Measurements from ENCODE around the gene STX10. TPM values are rescaled to one million over a fixed set of nuclear protein-coding genes. Genes with fewer than 3 reads are reported as not detected.
"Not testable (repeated sequence)": the region's sequence is repeated elsewhere in the genome, so short reads cannot be mapped to it uniquely, and the experiment has no call there.

The STX10 gene
- total RNA-seq, 1 experiment from 2014 or later = 177 TPM

GRCh38 chr19:13150931-13151604 lies 893 bp upstream of the STX10 start:
- in situ Hi-C loops (cut with HindIII; ENCODE audit: low pct_unique_long_range_greater_than_20kb, low sequenced_read_pairs) = no loop called here

GRCh38 chr19:13149628-13150186 lies 468 bp downstream of the STX10 start:
- in situ Hi-C loops (cut with HindIII; ENCODE audit: low pct_unique_long_range_greater_than_20kb, low sequenced_read_pairs) = no loop called here
- DNase-seq (ENCODE audit: low read depth) = no peak

More at GRCh38 chr19:13150931-13151604, 893 bp upstream of the STX10 start:
- DNase-seq (ENCODE audit: low read depth) = no peak

DNA sequence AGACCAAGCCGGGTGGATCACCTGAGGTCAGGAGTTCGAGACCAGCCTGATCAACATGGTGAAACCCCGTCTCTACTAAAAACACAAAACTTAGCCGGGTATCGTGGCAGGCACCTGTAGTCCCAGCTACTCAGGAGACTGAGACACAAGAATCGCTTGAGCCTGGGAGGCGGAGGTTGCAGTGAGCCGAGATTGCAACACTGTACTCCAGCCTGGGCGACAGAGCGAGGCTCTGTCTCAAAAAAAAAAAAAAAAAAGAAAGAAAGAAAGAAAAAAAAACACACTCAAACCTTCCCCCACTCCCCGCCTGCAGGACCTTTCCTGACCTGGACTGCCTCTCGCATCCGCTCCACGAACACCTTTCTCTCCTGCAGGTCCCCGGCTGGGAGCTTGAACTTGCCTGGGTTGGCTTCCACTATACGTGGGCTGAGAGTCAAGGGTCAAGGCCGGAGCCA lies 975 bp downstream of the STX10 start:
- DNase-seq (ENCODE audit: low read depth); in situ Hi-C loops (cut with HindIII; ENCODE audit: low pct_unique_long_range_greater_than_20kb, low sequenced_read_pairs): not testable (repeated sequence)

DNA sequence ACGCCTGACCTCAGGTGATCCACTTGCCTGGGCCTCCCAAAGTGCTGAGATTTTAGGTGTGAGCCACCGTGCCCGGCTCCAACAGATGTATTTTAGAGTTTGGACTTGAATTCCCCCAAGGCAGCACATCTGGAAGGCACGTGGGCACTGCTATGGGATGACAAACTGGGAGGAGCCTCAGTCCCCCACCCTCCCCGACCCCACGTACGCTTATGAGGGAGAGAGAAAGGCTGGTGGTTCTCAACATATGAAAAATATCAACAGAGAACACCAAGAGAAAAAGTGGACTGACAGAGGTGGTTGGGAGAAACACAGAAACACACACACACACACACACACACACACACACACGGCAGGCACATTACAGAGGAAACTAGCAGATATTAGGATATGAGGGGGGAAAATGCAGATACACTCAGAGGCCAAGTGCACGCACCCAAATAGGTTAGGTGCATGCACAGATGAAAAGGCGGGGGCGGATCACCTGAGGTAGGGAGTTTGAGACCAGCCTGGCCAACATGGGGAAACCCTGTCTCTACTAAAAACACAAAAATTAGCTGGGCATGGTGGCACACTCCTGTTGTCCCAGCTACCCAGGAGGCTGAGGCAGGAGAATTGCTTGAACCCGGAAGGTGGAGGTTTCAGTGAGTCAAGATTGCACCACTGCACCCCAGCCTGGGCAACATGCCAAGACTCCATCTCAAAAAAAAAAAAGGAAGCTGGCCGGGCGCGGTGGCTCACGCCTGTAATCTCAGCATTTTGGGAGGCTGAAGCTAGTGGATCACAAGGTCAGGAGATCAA lies 3.2 kb downstream of the STX10 start:
- in situ Hi-C loops (cut with HindIII; ENCODE audit: low pct_unique_long_range_greater_than_20kb, low sequenced_read_pairs) = no loop called here
- DNase-seq (ENCODE audit: low read depth) = no peak

DNA sequence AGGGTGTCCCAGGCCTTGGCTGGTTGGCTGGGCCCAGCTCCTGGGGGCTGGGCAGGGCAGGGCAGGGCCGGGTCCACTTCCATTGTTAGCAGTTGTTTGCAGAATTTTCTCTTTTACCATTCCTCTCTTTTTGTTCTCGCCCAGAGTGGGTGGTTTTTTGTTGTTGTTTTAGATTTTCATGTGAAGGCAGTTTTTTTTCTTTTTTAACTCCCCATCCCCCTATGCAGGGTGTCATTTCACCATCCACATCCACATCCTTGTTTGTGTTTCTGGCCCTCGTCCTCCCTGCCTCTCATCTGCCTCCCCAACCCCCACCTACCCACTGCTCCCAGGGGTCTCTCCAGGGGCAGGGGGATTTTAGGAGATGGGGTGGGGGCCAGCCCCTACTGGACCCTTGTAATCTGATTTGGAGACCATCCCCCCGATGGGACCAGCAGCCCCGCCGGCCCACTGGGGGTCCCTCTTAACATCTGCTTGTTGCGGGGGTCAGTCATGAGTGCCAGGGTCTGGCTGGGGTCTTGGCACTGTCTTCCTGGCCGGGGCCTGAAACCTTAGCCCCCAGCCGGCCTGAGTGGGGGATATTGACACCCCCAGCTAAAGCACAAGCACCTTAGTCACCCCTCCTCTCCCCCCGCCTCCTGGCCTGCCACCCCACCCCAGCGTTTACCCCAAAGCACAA lies 10.4 kb downstream of the STX10 start:
- in situ Hi-C loops (cut with HindIII; ENCODE audit: low pct_unique_long_range_greater_than_20kb, low sequenced_read_pairs) = no loop called here
- no peak for DNase-seq (ENCODE audit: low read depth)

GRCh38 chr19:13138916-13139198 lies 11.3 kb downstream of the STX10 start:
- in situ Hi-C loops (cut with HindIII; ENCODE audit: low pct_unique_long_range_greater_than_20kb, low sequenced_read_pairs) = no loop called here
- no peak for DNase-seq (ENCODE audit: low read depth)

DNA sequence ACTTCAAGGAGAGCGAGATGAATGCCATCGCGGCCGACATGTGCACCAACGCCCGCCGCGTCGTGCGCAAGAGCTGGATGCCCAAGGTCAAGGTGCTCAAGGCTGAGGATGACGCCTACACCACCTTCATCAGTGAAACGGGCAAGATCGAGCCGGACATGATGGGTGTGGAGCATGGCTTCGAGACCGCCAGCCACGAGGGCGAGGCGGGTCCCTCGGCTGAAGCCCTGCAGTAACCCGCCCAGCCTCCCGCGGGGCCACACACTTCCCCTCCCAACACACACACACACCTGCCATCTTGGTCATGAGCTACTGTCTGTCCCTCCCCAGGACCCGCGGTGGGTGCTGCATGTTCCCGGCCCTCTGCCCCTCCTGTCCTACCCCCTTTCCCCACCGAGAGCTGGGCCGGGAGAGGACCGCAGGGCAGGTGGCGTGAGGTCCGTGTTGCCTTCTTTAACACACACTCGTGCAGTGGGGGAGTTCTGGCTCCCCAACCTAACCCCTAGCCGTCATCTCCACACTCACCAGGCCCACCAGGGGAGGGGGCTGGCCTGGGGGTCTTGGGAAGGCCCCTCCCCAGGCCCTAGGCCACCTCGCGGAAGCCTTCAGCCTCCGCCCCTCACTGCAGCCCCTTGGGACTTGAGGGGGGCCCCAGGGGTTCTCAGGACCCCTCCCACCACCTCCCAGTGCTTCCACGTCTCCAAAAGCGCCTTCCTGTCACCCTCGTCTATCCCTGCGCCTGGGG lies 11.8 kb downstream of the STX10 start:
- DNase-seq (ENCODE audit: low read depth) = no peak
- in situ Hi-C loops (cut with HindIII; ENCODE audit: low pct_unique_long_range_greater_than_20kb, low sequenced_read_pairs) = no loop called here

DNA sequence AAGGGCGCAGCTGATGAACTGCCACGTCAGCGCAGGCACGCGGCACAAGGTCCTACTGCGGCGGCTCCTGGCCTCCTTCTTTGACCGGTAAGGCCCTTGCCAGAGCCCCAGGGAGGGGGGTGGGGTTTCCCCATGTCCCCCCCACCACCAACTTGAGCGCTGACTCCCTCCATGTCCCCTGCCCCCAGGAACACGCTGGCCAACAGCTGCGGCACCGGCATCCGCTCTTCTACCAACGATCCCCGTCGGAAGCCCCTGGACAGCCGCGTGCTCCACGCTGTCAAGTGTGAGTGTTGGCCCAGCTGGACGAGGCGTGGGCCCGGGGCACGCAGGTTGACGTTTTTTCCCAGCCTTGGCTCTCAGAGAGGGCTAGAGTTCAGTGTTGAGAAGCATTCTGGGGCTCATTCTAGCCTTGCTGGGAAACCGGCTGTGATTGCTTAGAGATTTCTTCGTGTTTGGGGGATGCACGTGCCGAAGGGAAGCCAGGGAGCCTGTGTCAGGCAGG lies 12.8 kb downstream of the STX10 start:
- DNase-seq (ENCODE audit: low read depth) = no peak
- in situ Hi-C loops (cut with HindIII; ENCODE audit: low pct_unique_long_range_greater_than_20kb, low sequenced_read_pairs) = no loop called here

GRCh38 chr19:13135068-13136062 lies 14.8 kb downstream of the STX10 start:
- in situ Hi-C loops (cut with HindIII; ENCODE audit: low pct_unique_long_range_greater_than_20kb, low sequenced_read_pairs) = no loop called here
- DNase-seq (ENCODE audit: low read depth) = no peak

DNA sequence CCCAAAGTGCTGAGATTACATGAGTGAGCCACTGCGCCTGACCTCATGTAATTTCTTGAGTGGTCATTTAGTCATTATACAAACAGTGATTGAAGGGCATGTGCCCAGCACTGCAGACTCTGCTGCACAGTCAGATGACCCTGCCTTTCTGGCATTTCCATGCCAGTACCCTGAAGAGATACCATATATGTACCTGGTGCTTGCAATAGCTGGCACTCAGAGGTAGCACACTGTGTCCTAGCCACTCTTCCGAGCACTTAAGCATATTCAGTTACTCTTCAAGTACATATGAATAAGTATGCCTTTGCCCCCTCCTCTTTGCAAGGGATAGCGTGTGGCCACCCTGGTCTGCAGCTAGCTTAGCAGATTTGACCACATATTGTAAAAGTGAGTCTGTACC lies 15.5 kb downstream of the STX10 start:
- peak; percentile 35 for DNase-seq (ENCODE audit: low read depth)
- in situ Hi-C loops (cut with HindIII; ENCODE audit: low pct_unique_long_range_greater_than_20kb, low sequenced_read_pairs) = no loop called here

GRCh38 chr19:13133241-13133870 lies 16.8 kb downstream of the STX10 start:
- in situ Hi-C loops (cut with HindIII; ENCODE audit: low pct_unique_long_range_greater_than_20kb, low sequenced_read_pairs) = no loop called here

GRCh38 chr19:13132471-13133180 lies 17.5 kb downstream of the STX10 start:
- no peak for DNase-seq (ENCODE audit: low read depth)
- in situ Hi-C loops (cut with HindIII; ENCODE audit: low pct_unique_long_range_greater_than_20kb, low sequenced_read_pairs) = no loop called here

More at GRCh38 chr19:13133241-13133870, 16.8 kb downstream of the STX10 start:
- DNase-seq (ENCODE audit: low read depth) = no peak

DNA sequence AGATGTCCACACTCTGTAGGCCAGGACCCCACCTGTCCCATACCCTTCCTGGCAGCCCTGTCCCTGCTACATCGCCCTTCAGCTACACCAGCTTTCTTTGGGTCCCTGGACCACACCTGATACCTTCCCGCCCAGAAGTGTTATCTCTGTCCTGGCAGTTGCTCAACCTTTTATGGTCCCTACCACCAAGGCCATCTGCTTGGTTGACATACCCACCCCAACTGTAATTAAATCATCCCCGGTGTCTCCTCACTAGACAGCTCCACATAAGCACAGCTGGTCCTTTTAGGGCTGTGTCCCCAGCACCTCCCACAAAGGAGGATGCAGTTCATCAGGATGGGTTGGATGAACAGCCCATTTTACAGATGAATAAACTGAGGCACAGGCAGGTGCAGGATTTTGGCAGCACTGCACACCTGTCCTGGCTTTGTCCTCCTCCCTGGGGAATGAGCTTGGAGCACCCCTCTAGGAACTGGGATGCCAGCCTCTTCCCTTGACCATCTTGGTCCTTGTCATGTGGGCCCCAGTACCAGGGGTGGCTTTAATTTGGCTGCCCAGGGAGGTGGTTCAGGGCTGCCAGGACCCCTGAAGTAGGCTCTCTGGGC lies 19.2 kb downstream of the STX10 start:
- in situ Hi-C loops (cut with HindIII; ENCODE audit: low pct_unique_long_range_greater_than_20kb, low sequenced_read_pairs) = no loop called here
- no peak for DNase-seq (ENCODE audit: low read depth)

- in situ Hi-C loops (cut with HindIII; ENCODE audit: low pct_unique_long_range_greater_than_20kb, low sequenced_read_pairs) = no loop called here
- no peak for DNase-seq (ENCODE audit: low read depth)
Measured at GRCh38 chr19:13129384-13129783, 20.8 kb downstream of the STX10 start.

GRCh38 chr19:13128583-13128982 lies 21.6 kb downstream of the STX10 start:
- in situ Hi-C loops (cut with HindIII; ENCODE audit: low pct_unique_long_range_greater_than_20kb, low sequenced_read_pairs) = no loop called here
- DNase-seq (ENCODE audit: low read depth) = no peak
